CD4-positive, alpha-beta T cell treated with Interferon alpha-2 for 1 hour (primary cell): Measurements from ENCODE around the gene SH2D3C.

Source experiments
- DNase-seq, 2 donors: peaks; one replicate each; pipeline ENCODE4 v3.0.0-alpha.2; 2020 to 2022

The SH2D3C gene

GRCh38 chr9:127693697-127694096 is 84.8 kb downstream of the SH2D3C start:
- no peak for DNase-seq

DNA sequence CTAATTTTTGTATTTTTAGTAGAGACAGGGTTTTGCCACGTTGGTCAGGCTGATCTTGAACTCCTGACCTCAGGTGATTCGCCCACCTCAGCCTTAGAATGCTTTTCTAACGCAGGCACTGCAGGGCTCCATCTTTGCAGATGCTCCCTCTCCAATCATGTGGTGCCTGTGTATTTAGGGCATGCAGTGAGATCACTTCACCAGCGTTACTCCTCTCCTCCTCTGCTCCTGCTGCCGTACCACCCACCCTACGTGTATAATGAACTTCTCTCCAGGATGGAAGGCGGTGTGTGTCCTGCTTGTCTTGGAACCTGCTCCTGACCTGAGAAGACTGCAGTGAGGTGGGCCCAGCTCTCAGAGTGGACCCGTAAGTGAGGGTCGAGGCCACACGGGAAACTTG is 85.3 kb downstream of the SH2D3C start:
- no peak for DNase-seq

- no peak for DNase-seq
Observed at GRCh38 chr9:127692071-127692470, 86.4 kb downstream of the SH2D3C start.

DNA sequence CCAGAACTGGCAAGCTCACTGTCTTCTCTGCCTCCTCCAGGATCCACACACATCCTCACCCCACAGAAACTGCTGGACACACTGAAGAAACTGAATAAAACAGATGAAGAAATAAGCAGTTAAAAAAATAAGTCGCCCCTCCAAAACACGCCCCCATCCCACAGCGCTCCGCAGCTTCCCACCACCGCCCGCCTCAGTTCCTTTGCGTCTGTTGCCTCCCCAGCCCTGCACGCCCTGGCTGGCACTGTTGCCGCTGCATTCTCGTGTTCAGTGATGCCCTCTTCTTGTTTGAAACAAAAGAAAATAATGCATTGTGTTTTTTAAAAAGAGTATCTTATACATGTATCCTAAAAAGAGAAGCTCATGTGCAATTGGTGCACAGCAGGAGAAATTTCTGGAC is 87.7 kb downstream of the SH2D3C start:
- no peak for DNase-seq

- no peak for DNase-seq
Observed at GRCh38 chr9:127689329-127690000, 89.0 kb downstream of the SH2D3C start.
